Measurements from ENCODE around the gene AK1. TPM values are rescaled to one million over a fixed set of nuclear protein-coding genes. Genes with fewer than 3 reads are reported as not detected.
A peak's percentile ranks its signal among the peaks of the same experiment; 100 is the strongest.

Gene AK1
- total and polyA plus RNA-seq, 2 of the 13 experiments (the other 11 are each of a cell fraction or from before 2014, with no cell fraction given) = 19.1 to 32.8 TPM

GRCh38 chr9:127897193-127897692, 19.8 kb upstream of the AK1 start (continued):
- no peak for TF ChIP-seq ZHX2 (IDR thresholded peaks at IDR 0.05; ENCODE audit: low read depth)
- TF ChIP-seq ZHX2 (CRISPR knock-in tag; IDR thresholded peaks at IDR 0.05; ENCODE audit: borderline replicate concordance) = no peak
- no peak for TF ChIP-seq MAFF (IDR thresholded peaks at IDR 0.05; ENCODE audit: low read depth, low read length)
- no peak for TF ChIP-seq REPIN1 (CRISPR knock-in tag; IDR thresholded peaks at IDR 0.05; ENCODE audit: borderline replicate concordance, low read depth)
- TF ChIP-seq IRX3 (CRISPR knock-in tag; IDR thresholded peaks at IDR 0.05; ENCODE audit: borderline replicate concordance, low read depth) = no peak
- no peak for TF ChIP-seq CENPX (CRISPR knock-in tag; IDR thresholded peaks at IDR 0.05)
- no peak for TF ChIP-seq BCLAF1 (IDR thresholded peaks at IDR 0.05)
- TF ChIP-seq NR2F6 (IDR thresholded peaks at IDR 0.05) = peak; percentile 86
- peak; percentile 91 for TF ChIP-seq NR2F6 (CRISPR knock-in tag; IDR thresholded peaks at IDR 0.05)
- TF ChIP-seq YEATS4 (CRISPR knock-in tag; IDR thresholded peaks at IDR 0.05; ENCODE audit: borderline replicate concordance) = 0 out of 2 replicates have a peak, but pooled peaks have one; percentile 23
- peak; percentile 80 for TF ChIP-seq RARA (CRISPR knock-in tag; IDR thresholded peaks at IDR 0.05)
- no peak for TF ChIP-seq MYC (CRISPR knock-in tag; IDR thresholded peaks at IDR 0.05; ENCODE audit: borderline replicate concordance)
- TF ChIP-seq NR1H2 (CRISPR knock-in tag; IDR thresholded peaks at IDR 0.05; ENCODE audit: borderline replicate concordance, low read depth) = no peak
- TF ChIP-seq IKZF4 (CRISPR knock-in tag; IDR thresholded peaks at IDR 0.05; ENCODE audit: borderline replicate concordance, low read depth, not compliant biosample characterization) = no peak
- 0 out of 2 replicates have a peak, but pooled peaks have one; percentile 18 for TF ChIP-seq TMF1 (CRISPR knock-in tag; IDR thresholded peaks at IDR 0.05; ENCODE audit: low read depth)
- peak; percentile 93 for TF ChIP-seq PPARG (CRISPR knock-in tag; conservative IDR thresholded peaks at IDR 0.05)
- TF ChIP-seq ZNF232 (CRISPR knock-in tag; IDR thresholded peaks at IDR 0.05; ENCODE audit: borderline replicate concordance) = no peak
- no peak; the same call in 1 of the 2 replicates for TF ChIP-seq ZNF280B (CRISPR knock-in tag; IDR thresholded peaks at IDR 0.05; ENCODE audit: borderline replicate concordance)

All from HepG2 (cell line).